GM19193 (cell line): ENCODE data around the gene RETN.

Experiments used
- POLR2A ChIP-seq: IDR thresholded peaks from 4 replicates; pipeline ENCODE4 v1.6.1; 2011; ENCODE audit not compliant: insufficient read depth, insufficient read length; ENCODE audit errors: extremely low read depth

RETN gene

DNA sequence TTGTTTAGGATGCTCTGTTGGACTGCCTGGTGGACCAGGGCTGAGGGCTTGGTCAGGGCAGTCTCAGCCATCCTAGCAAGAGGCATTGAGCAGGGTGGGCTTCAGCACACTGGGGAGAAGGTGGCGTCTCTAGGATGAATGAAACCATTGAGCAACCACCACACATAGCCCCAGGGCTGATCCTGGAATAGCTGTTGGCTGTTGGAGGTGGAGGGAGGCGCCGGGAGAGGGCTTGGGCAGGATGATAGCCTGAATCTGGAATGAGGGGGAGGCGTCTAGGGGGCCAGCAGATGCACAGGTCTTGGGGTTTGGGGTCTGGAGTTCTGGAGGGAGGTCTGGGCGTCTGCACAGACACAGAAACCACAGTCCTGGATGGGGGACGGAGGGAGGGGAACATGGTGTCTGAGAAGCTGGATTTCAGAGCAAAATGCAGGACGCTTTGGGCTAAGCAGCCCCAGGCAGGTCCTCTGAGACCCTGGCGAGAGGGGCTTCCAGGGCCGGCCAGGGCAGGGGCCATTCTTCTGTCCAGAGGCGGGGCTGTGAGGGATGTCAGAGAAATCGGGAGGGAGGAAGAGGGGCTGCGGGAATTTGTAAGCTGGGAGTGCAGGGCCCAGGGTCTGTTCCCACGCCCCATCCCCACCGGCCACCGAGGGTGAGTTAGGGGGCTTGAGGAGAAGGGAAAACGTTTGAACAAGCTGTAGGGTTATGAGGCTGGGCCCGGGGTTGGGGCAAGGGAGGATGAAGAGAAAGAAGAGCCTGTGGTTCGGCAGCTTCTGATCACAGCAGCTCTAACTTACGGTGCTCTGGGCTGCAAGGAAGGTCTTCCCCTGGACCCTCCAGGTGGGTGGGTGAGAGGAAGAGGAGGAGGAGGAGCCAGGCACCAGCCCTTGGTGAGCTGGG, 16.9 kb downstream of the RETN start:
- TF ChIP-seq POLR2A = peak; percentile 32

GRCh38 chr19:7687177-7687576, 18.3 kb downstream of the RETN start:
- TF ChIP-seq POLR2A = no peak

GRCh38 chr19:7689165-7689564, 20.3 kb downstream of the RETN start:
- TF ChIP-seq POLR2A = no peak

DNA sequence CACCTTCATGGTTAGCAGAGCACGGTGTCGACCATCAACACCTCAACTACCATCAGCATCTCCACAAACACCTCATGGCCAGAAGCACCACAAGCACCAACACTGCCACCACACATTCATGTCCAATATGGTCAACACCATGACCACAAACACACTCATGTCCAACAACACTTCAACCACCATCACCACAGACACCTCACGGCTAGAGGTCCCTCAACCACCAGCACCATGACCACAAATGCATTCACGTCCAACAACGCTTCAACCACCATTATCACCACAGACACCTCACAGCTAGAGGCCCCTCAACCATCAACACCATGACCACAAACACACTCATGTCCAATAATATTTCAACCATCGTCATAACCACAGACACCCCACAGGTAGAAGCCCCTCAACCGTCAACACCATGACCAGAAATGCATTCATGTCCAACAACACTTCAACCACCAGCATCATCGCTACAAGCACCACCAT, 22.0 kb downstream of the RETN start:
- TF ChIP-seq POLR2A = no peak

GRCh38 chr19:7691497-7691896, 22.6 kb downstream of the RETN start:
- no peak for TF ChIP-seq POLR2A

- no peak for TF ChIP-seq POLR2A
Observed at GRCh38 chr19:7692417-7693088, 23.7 kb downstream of the RETN start.

DNA sequence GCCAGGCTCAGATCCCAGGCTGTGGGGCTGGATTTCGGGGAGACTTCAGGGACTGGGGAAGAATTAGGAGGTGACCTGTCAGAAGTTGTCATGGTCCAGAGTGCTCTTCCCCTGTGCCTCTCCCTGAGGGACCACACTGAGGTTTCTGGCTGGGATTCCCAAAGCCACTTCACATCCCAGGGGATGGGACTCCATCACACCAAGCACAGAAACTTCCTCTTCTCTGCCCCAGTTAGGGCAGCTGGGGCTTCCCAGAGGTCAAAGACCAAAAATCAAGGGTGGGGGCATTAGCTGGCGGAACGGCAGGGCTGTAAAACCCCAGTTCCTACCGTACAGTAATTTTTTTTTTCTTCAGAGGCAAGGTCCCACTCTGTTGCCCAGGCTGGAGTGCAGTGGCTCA, 25.6 kb downstream of the RETN start:
- TF ChIP-seq POLR2A = no peak

DNA sequence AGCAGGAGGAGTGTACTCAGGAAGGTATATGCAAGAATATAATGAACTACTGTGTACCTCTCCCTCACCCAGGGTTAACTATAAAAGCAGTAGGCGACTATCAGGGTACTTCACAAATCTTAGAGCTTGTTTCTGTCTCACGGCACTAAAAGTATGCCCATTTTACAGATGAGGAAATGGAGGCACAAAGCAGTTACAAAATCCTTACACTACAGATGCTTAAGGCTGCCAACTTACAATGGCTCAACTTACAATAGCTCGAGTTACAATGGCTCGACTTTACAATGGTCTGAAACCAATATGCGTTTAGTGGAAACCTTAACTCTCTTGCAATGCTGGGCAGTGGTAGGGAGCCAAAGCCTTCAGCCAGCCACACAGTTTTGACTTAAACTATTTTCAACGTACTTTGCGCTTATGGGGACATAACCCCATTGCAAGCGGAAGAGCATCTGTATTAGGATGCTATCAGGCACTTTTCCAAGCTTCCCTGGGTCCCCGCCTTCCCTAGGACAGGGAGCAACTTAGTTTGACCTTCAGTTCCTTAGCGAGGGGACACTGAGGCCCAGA, 29.0 kb downstream of the RETN start:
- TF ChIP-seq POLR2A = no peak

GRCh38 chr19:7698583-7698982, 29.7 kb downstream of the RETN start:
- no peak for TF ChIP-seq POLR2A

GRCh38 chr19:7699003-7699402, 30.2 kb downstream of the RETN start:
- TF ChIP-seq POLR2A = peak; percentile 28

DNA sequence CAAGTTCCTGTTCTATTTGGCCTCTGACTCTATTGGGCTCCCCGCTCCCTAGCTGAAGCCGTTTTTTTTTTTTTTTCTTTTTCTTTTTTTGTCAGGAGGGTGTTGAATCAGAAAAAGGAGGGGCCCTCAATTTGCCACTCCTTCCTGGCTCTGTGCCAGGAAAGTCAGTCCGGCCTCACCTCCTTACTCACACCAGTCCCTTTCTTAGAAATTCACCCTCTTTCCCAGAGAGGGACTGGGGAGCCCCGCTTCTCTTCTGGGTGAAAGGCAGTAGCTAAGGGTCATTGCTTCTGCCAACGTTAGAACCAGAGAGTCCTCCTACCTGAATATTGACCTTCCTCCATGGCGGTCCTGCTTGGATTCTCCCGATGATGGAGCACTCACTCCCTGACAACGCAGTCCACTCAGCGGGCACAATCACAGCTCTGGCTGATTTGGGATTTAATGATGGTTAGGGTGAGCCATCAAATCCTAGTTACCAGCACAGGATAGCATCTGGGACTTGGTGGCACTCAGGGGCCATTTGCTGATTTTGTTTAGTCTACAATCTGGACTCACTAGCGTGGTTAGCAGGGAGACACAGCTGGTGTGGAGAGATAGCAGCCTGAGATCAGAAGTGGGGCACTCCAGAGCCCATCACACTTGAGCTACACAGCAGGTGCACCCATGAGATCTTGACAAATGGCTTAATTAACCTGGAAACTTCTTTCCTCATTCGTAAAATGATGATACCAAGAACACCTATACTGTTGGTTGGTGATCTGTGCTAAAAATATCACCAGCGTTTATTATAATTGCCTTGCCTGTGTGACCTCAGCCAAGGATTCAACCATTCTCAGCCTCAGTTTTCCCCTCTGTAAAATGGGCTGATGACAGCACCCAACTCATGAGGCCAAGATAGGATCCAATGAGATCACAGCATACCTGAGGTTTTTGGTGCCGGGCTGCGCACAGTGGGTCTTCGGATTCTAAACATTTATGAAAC, 30.9 kb downstream of the RETN start:
- TF ChIP-seq POLR2A = peak; percentile 16

GRCh38 chr19:7701049-7701653, 32.3 kb downstream of the RETN start:
- TF ChIP-seq POLR2A = no peak

DNA sequence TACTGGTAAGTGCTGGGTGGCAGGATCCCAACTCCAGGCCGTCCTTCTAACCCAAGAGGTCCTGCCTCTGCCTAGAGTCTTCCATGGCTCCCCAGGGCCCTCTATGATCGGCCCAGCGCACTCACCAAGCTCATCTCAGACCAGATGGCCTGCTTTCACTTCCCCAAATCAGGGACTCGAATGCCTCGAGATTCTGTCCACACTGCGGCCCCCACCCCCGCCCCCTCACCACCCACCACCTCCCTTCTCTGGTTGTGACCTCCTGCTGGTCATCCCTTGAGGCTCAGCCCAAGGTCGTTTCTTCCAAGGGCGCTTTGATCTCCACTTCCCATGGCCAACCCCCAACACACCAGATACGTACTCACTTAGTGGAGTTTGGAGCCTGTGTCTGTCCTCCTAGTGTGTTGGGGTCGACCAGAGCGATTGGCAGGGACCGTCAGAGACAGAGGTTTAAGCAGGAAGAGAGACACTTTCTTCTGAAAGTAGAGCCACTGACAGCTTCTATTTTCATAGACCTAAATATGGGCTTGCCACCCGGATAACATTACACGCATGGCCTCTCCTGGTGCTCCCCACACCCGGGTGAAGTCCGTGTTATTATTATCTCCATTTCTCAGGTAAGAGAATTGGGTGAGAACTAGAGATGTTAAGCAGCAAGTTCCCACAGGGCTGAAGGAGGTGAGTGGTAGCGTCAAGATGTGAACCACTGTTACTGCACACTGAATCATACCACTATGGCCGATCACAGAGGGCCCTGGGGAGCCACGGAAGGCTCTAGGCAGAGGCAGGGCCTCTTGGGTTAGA, 33.0 kb downstream of the RETN start, which contains the start of gene FCER2:
TSS of gene FCER2 (minus strand) at position 478 of the 804 bp plus-strand sequence. CDS start 2,371 bp downstream, outside the sequence.
- TF ChIP-seq POLR2A = peak; percentile 57
